NT2/D1 (cell line): ENCODE data around the gene OTOGL.

Experiments
- SUZ12 ChIP-seq: IDR thresholded peaks from 2 replicates; pipeline ENCODE4 v1.6.1; 2011; ENCODE audit not compliant: insufficient read length, insufficient read depth; ENCODE audit errors: extremely low read depth
- YY1 ChIP-seq: IDR thresholded peaks from 2 replicates; pipeline ENCODE4 v1.6.1; 2011; ENCODE audit not compliant: insufficient read length, insufficient read depth

DNA sequence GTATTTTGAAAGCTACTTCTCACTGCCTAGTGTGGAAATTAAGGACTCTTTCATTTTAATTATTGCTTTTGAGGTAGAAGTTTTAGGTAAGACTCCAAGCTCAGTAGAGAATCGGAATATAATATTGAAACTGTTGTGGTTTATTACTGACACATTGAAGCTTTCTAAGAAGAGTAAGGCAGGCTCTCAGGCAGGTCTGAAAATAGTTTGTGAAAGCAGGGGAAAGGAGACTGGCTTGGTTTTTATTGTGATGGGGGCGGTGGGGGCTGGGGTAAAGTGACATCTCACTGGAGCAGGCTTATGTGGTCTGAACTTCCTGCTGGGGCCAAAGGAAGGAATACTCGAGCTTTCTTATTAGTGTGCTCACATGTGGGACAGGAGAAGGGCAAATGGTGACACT is 79.5 kb downstream of the OTOGL start:
- TF ChIP-seq YY1 (no peak), SUZ12 (no peak)
